Measurements from ENCODE around the gene LY6G6C. TPM values are rescaled to one million over a fixed set of nuclear protein-coding genes. Genes with fewer than 3 reads are reported as not detected.

LY6G6C gene
- total and polyA plus RNA-seq, 2 experiments from 2014 or later = not detected

GRCh38 chr6:31702405-31702818 is 19.1 kb downstream of the LY6G6C start (continued):
- TF ChIP-seq REST (IDR thresholded peaks at IDR 0.05; ENCODE audit: unreplicated experiment) = no peak
- TF ChIP-seq CTCF (conservative IDR thresholded peaks at IDR 0.05; ENCODE audit: low read depth in 2 of 2) = no peak
- no peak for TF ChIP-seq CREB1 (CRISPR knock-in tag; IDR thresholded peaks at IDR 0.05; ENCODE audit: low read depth)
- no peak for TF ChIP-seq EZH2 (IDR thresholded peaks at IDR 0.05; ENCODE audit: low read depth, unreplicated experiment)
- TF ChIP-seq ZNF114 (CRISPR knock-in tag; IDR thresholded peaks at IDR 0.05) = no peak
- no peak for TF ChIP-seq ZNF331 (CRISPR knock-in tag; IDR thresholded peaks at IDR 0.05; ENCODE audit: low read depth)

GRCh38 chr6:31701666-31702404 is 19.7 kb downstream of the LY6G6C start:
- Histone ChIP-seq H3K79me2 (replicated peaks; ENCODE audit: insufficient read depth) (peaks cover 14% of the 10 kb centered on the region), H3K4me1 (ENCODE audit: insufficient read depth) (peaks cover 5% of the 10 kb centered on the region; the same call in 1 of the 2 replicates), H3K9me2 (ENCODE audit: insufficient read depth) (no peaks in the 10 kb centered on the region), H3K4me3 (peak overlapping the region; percentile 80), H3K36me3 (ENCODE audit: insufficient read depth) (no peaks in the 10 kb centered on the region), H2AFZ (peak overlapping the region; percentile 80; the same call in 1 of the 2 replicates), H3K27ac (ENCODE audit: low read depth) (no peak overlapping the region), H3F3A (replicated peaks; ENCODE audit: low read depth) (peaks cover 3% of the 10 kb centered on the region; the same call in 1 of the 2 replicates), H4K20me1 (replicated peaks; ENCODE audit: insufficient read depth) (peaks cover 3% of the 10 kb centered on the region; the same call in 1 of the 2 replicates), H3K4me2 (peak overlapping the region; percentile 86), H3K27me3 (ENCODE audit: insufficient read depth) (no peaks in the 10 kb centered on the region)
- Mint-ChIP-seq H3K4me3 (peak overlapping the region; percentile 96), H3K9me3 (no peaks in the 10 kb centered on the region), H3K27ac (peak overlapping the region; percentile 95), H3K4me1 (peaks cover 10% of the 10 kb centered on the region), H3K36me3 (ENCODE audit: low read depth) (peaks cover 8% of the 10 kb centered on the region; the same call in 2 of the 3 replicates), H3K27me3 (ENCODE audit: insufficient read depth, low read depth, poor library complexity) (peaks cover 6% of the 10 kb centered on the region)
- DNase-seq (ENCODE audit: low spot score) = no peak
- no peak for ATAC-seq
- TF ChIP-seq STAT1 (IDR thresholded peaks at IDR 0.05; ENCODE audit: unreplicated experiment) (no peak), ZNF331 (CRISPR knock-in tag; IDR thresholded peaks at IDR 0.05; ENCODE audit: low read depth) (no peak), ETS1 (IDR thresholded peaks at IDR 0.05) (no peak), POLR2AphosphoS5 (IDR thresholded peaks at IDR 0.05; ENCODE audit: low read depth) (no peak), CREB1 (CRISPR knock-in tag; IDR thresholded peaks at IDR 0.05; ENCODE audit: low read depth) (no peak), JUNB (IDR thresholded peaks at IDR 0.05; ENCODE audit: unreplicated experiment) (no peak), NANOG (IDR thresholded peaks at IDR 0.05; ENCODE audit: borderline replicate concordance) (no peak), ZNF462 (CRISPR knock-in tag; IDR thresholded peaks at IDR 0.05) (no peak)
